ENCODE results near the gene CASR.

Gene CASR

GRCh38 chr3:122263058-122263457, 79.6 kb downstream of the CASR start:
- DNase-seq = no peak

GRCh38 chr3:122263974-122264588, 80.6 kb downstream of the CASR start:
- no peak for DNase-seq

GRCh38 chr3:122265957-122266356, 82.5 kb downstream of the CASR start:
- DNase-seq = no peak

- DNase-seq = no peak
Measured at GRCh38 chr3:122268257-122269024, 85.0 kb downstream of the CASR start.

- no peak for DNase-seq
Measured at GRCh38 chr3:122269045-122269444, 85.6 kb downstream of the CASR start.

GRCh38 chr3:122271246-122271898, 87.9 kb downstream of the CASR start:
- DNase-seq = no peak

- DNase-seq = no peak
Measured at GRCh38 chr3:122272879-122273278, 89.4 kb downstream of the CASR start.

GRCh38 chr3:122273498-122273897, 90.0 kb downstream of the CASR start:
- DNase-seq = no peak

- no peak for DNase-seq
Measured at GRCh38 chr3:122281891-122282290, 98.4 kb downstream of the CASR start.

- no peak for DNase-seq
Measured at GRCh38 chr3:122283796-122284445, 100.5 kb downstream of the CASR start.

- DNase-seq = no peak
Measured at GRCh38 chr3:122284486-122284885, 101.0 kb downstream of the CASR start.

GRCh38 chr3:122294359-122294758, 110.9 kb downstream of the CASR start:
- DNase-seq = no peak

- no peak for DNase-seq
Measured at GRCh38 chr3:122295266-122296062, 112.0 kb downstream of the CASR start.

- DNase-seq = no peak
Measured at GRCh38 chr3:122298239-122298638, 114.8 kb downstream of the CASR start.

GRCh38 chr3:122299215-122299614, 115.7 kb downstream of the CASR start:
- DNase-seq = no peak

GRCh38 chr3:122299872-122300460, 116.5 kb downstream of the CASR start:
- no peak for DNase-seq

- DNase-seq = no peak
Measured at GRCh38 chr3:122301063-122301462, 117.6 kb downstream of the CASR start.

- DNase-seq = no peak
Measured at GRCh38 chr3:122305818-122306621, 122.6 kb downstream of the CASR start.

GRCh38 chr3:122306622-122306953, 123.1 kb downstream of the CASR start:
- no peak for DNase-seq

GRCh38 chr3:122307094-122307687, 123.7 kb downstream of the CASR start:
- DNase-seq = no peak

- no peak for DNase-seq
Measured at GRCh38 chr3:122307976-122308375, 124.5 kb downstream of the CASR start.

All from NCI-H1105 treated with DMSO at 0.1 percent for 48 hours (cell line).